Measurements from ENCODE around the gene HDHD3.
"Not testable (repeated sequence)": the region's sequence is repeated elsewhere in the genome, so short reads cannot be mapped to it uniquely, and the experiment has no call there.

The HDHD3 gene

DNA sequence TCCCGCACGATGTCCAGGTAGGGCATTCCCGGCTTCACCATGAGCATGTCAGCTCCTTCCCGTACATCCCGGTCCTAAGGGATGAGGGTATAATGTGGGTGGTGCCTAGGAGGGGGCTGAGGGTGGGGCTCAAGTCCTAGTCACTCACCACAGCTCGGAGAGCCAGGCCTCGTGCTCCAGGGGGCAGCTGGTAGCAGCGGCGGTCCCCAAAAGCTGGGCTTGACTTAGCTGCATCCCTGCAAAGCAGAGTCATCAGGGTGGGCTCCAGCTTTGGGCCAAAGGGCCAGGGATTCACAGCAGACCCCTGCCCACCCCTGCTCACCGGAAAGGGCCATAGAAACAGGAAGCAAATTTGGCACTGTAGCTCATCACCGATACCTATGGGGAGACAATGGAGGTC lies 12.7 kb upstream of the HDHD3 start:
- DNase-seq (ENCODE audit: low read depth in 2 of 2), result no peak

DNA sequence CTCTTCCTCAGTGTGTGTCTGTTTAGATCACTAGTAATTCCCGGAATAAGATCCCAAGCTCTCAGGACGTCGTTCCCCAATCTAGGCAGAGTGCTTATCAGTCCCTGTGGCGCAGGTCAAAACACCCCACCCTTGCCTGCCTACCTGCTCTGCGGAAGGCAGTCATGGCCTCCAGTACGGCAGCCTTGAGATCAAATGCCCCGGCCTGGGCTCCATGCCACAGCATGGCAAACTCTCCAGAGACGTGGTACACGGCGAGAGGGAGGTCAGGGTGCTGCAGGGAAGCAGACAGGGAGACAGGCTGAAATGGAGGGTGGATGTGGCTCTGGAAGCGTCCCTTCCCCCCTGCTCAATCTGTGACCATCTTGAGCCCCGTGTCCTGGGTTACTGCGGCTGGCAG lies 12.0 kb upstream of the HDHD3 start:
- no peak for DNase-seq (ENCODE audit: low read depth in 2 of 2)

DNA sequence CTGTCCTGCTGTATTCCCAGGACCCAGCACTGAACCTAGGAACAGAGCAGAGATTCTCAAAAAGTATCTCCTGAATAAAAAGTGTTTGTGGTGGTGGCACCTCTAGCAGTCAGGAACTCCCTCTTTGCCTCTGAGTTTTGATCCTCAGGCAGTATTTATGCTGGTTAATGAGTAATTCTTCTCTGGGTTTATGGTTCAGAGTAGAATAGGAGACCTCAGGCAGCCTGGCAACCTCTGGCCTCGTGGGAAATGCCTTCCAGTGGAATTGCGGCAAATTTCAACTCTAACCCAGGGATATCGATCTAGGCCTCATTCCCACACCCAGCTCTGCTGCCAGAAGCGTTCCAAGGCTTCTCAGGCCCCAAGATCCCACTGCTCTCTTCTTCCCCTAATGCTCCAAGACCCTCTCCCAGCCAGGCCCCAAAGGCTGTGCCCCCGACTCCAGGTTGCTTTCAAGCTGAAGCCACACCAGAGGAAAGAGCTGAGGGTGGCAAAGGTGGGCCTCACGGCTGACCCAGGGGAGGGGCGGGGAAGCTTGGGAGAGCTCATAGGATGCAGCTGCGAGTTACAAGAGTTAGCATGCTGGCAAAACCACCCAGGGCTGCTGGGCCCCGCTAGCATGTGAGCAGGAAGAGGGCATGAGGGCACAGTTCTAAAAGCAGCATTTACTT lies 10.9 kb upstream of the HDHD3 start:
- DNase-seq (ENCODE audit: low read depth in 2 of 2), result no peak

DNA sequence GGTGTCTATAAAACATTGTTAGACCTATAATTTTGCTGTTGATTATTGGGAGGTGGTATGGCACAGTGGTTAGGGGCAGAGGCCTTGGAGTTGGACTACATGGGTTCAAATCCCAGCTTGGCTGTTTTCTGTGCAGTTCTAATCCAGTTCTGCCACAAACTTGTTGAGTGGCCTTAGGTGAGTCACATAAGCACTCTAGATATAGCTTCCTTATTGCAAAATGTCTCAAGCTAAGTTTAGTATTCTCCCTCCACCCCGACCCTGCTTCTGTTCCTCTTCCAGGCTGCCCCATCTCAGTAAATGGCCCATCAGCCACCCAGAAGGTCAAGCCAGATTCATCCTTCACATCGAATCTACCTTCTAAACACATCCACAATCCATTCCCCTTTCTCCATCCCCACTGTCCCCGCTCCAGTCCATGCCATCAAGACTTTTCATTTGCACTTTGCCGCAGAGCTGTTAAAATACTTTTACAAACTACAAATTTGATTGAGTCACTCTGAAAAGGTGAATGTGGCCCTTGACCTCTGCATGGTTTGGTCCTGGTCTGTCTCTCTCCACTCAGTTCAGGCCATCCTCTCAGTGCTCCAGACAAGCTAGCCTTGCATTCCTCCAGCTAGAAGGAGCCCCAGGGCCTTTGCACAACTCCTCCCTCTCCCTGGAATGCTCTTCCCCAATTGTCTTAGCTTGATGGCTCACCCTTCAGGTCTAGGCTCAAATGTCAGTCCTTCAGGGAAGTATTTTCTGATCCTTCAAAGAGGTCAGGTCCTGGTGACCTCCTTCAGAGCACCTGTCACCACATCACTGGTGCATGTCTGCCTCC lies 10.0 kb upstream of the HDHD3 start:
- no peak for DNase-seq (ENCODE audit: low read depth in 2 of 2)

DNA sequence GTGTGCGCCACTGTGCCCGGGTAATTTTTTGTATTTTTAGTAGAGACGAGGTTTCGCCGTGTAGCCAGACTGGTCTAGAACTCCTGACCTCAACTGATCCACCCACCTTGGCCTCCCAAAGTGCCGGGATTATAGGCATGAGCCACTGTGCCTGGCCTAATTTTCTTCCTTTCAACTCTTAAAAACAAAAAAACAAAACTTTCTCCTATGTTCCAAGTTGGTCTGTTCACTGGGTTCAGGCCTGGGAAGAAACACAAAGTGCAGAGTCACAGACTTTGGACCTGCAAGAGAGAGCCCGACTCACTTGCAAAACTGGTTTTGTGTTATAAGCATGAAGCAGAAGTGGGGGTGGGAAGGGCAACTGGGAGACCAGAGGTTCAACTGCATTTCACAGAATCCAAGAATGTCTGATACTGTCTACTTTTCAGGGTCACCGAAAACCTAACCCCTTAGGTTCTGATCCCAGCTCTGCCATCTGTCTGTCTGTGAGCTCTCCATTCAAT lies 5.2 kb upstream of the HDHD3 start:
- no peak for DNase-seq (ENCODE audit: low read depth in 2 of 2)

DNA sequence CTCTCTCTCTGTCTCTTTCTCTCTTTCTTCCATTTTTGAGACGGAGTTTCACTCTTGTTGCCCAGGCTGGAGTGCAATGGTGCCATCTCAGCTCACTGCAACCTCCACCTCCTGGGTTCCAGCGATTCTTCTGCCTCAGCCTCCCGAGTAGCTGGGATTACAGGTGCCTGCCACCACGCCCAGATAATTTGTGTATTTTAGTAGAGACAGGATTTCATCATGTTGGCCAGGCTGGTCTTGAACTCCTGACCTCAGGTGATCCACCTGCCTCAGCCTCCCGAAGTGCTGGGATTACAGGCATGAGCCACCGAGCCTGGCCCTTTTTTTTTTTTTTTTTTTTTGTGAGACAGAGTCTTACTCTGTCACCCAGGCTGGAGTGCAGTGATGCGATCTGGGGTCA lies 4.7 kb upstream of the HDHD3 start:
- not testable (repeated sequence) for DNase-seq (ENCODE audit: low read depth in 2 of 2)

DNA sequence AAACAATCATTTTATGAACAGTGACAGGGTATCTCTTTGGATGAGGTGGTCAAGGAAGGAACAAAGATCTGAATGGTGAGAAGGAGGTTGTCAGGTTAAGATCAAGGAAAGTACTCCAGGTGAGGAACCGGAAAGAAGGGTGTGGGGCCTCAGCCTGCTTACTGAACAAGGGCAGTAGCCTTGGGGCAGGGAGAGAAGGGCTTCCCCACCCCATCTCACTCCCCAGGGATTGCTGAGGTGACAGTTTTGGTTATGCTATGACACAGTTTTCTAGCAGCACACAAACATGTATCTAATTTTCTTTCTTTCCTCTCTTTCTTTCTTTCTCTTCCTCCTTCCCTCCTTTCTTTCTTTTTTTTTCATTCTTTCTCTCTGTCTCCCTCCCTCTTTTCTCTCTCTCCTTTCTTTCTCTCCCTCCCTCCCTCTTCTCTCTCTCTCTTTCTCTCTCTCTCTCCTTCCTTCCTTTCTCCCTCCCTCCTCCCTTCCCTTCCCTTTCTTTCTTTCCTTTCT lies 4.1 kb upstream of the HDHD3 start:
- DNase-seq (ENCODE audit: low read depth in 2 of 2), result no peak

DNA sequence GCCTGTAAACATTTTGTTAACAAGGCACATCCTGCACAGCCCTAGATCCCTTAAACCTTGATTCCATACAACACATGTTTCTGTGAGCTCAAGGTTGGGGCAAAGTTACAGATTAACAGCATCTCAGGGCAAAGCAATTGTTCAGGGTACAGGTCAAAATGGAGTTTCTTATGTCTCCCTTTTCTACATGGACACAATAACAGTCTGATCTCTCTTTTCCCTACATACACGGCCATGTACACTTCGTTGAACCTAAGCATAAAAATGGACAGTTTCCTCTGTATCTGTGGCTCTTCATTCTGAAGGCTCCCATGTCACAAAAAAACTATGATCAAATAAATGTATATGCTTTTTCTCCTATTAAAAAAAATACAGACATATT lies 3.0 kb upstream of the HDHD3 start:
- DNase-seq (ENCODE audit: low read depth in 2 of 2), result not testable (repeated sequence)

DNA sequence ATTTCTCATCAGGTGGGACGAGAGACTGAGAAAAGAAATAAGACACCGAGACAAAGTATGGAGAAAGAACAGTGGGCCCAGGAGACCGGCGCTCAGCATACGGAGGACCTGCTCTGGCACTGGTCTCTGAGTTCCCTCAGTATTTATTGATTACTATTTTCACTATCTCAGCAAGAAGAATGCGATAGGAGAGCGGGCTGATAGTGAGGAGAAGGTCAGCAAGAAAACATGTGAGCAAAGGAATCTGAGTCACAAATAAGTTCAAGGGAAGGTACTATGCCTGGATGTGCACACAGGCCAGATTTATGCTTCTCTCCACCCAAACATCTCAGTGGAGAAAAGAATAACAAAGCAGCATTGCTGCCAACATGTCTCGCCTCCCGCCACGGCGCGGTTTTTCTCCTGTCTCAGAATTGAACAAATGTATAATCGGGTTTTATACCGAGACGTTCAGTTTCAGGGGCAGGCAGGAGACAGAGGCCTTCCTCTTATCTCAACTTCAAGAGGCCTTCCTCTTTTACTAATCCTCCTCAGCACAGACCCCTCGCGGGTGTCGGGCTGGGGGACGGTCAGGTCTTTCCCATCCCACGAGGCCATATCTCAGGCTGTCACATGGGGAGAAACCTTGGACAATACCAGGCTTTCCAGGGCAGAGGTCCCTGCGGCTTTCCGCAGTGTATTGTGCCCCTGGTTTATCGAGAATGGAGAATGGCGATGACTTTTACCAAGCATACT lies 2.5 kb upstream of the HDHD3 start:
- DNase-seq (ENCODE audit: low read depth in 2 of 2), result not testable (repeated sequence)

DNA sequence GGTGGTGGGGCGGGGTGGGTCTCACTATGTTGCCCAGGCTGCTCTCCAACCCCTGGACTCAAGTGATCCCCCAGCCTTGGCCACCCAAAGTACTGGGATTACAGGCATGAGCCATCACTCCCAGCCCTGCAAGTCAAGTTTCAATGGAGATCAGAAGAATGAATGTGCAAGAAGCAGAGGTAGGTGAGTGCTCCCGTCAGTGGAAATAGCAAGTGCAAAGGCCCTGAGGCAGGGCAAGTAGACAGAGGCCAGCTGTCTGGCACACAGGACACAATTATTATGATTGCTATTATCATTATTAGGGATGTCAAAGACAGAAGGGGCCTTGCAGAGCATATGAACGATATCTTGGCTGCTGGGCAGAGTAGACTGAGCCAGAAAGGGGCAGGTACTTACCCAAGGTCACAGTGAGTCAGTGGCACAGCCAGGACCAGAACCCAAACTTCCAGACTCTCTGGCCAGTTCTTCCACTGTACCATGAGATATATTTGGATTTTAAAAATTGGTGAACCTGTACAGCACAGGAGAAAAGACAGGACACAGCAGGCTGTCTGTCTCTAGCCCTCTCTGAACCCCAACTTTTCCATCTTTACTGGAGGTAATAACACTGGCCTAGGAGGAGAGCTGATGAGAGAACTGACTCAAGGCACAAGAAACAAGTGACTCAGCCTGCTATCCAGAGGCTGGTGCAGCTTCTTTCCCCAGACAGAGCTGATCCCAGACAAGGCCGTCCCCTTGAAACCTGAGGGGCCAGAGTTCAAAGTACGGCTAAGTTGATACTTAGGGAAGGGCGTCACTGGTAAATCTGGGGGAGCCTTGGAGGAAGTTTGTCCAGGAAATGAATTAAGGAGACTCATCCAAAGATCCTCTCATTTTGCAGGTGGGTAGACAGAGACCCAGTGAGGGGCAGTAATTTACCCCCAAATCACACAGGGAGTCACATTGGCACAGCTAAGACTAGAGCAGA lies 1.4 kb downstream of the HDHD3 start:
- DNase-seq (ENCODE audit: low read depth in 2 of 2), result no peak

DNA sequence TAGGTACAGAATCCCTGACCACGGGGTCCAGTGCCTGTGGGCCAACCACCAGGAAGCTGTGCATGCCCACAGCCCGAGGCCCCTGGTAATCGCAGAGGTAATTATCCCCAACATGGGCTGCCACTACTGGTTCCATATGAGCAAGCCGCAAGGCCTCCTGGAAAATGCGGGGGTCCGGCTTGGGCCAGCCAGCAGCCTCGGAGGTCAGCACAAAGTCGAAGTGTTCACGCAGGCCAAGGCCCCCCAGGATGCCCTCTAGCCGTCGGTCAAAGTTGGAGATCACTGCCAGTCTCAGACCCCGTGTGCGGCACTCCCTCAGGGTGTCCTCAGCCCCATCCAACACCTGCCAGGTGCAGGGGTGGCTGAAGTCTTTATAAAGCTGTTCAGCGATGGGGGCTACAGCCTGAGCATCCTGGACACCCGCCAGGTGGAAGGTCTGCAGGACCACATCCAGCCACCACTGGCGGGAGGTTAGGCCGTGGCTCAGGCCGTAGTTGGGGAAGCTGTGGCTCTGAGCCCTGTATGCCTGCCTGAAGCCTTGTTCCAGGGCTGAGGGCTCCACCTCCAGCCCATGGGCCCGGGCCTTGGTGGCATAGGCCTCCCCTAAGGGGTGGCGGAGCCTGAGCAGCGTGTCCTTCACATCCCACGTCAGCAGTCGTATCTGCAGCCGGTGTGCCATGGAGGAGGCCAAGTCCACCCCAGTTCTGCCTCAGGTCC lies 3.0 kb downstream of the HDHD3 start:
- DNase-seq (ENCODE audit: low read depth in 2 of 2), result no peak

DNA sequence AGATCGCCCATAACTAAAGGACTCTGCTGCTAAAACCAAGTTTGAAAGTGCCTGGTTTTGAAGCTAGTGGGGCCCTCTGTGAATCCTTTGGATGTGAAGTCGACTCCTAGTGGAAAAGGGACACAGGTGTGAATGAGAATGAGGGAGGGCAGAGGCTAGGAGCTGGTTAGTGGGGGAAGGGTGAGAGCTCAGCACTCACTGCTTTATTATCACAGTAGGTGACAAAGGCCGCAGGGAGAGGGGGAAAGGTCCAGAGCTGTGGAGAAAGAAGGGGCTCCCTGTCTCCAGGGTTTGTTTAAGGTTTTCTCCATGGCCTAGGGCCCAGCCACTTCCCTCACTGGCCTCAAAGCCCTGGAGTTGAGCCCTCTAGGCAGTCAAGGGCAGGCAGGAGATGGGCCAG lies 3.5 kb downstream of the HDHD3 start:
- no peak for DNase-seq (ENCODE audit: low read depth in 2 of 2)

DNA sequence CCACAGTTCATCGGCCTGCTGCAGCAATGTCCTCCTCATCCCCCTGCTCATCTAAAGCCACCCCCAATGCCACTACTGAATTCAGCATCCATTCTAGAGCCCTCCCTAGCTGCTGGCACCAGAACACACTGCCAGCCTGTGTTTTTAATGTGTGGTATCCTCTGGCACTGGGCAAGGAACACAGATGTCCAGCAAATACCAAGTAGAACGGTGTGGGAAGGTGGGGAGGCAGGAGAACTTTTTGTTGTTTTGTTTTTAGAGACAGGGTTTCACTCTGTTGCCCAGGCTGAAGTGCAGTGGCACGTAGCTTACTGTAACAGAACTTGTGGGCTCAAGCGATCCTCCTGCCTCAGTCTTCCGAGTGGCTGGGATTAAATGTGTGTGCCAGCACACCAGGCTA lies 4.7 kb downstream of the HDHD3 start:
- DNase-seq (ENCODE audit: low read depth in 2 of 2), result no peak

DNA sequence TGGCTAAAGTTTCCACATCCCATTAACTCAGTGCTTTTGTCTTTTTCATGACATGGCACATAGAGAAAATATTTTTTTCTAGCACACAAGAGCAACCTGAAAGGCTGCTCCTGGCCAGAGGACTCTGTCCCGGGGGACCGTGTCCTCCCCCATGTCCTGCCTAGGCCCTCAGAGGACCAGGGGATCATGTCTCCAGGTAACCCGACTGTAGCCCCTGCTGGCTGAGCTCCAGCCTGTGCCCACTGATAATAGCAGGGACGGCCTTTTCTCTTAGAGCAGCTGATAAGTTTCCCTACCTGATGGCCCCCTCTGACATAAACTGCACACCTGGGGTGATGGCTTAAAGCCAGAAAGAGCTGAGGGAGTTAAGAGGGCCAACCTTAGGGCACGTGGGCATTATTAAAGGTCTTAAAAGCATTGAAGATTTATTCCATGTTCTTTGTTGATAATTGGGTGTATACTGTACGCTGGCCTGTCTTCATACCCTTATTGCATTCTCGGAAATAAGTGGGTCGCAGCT lies 5.9 kb downstream of the HDHD3 start:
- no peak for DNase-seq (ENCODE audit: low read depth in 2 of 2)

DNA sequence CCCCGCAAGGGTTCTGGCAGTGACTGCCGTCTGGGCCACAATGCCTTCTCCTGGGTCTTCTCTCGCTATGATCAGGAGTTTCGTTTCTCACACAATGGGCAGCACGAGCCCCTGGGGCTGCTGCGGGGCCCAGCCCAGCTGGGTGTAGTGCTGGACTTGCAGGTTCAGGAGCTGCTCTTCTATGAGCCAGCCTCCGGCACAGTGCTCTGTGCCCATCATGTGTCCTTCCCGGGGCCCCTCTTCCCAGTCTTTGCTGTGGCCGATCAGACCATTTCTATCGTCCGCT lies 7.0 kb downstream of the HDHD3 start:
- no peak for DNase-seq (ENCODE audit: low read depth in 2 of 2)

DNA sequence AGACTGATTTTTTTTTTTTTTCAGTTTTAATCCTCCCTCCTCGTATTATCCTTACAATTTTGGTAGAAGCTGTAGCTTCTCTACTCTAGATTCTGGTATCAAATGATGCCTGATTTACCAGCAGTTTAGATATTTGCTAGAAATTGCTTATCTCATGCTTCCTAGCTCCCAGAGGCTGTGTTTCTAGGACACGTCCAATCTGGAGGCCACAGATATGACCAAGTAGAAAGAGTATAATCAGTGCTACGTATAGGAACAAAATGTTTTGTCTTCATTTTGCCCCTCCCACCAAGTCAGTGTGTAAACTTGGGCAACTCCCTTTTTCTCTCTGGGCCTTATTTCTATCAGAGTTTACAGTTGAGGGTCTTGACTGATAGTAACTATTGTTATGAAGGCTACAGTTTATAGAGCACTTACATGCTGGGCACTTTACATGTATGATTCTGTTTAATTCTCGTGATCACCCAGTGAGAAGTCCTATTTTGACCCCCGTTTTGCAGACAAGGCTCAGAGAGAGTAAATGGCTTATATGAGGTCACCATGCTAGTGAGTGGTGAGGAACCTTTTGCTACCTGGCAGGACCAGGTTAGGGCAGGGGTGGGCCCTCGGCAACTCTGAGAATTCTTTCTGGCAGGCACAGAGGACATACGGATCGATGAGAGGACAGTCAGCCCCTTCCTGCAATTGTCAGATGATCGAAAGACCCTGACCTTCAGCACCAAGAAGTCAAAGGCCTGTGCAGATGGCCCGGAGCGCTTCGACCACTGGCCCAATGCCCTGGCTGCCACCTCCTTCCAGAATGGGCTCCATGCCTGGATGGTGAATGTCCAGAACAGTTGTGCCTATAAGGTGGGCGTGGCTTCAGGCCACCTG lies 7.6 kb downstream of the HDHD3 start:
- DNase-seq (ENCODE audit: low read depth in 2 of 2), result no peak

DNA sequence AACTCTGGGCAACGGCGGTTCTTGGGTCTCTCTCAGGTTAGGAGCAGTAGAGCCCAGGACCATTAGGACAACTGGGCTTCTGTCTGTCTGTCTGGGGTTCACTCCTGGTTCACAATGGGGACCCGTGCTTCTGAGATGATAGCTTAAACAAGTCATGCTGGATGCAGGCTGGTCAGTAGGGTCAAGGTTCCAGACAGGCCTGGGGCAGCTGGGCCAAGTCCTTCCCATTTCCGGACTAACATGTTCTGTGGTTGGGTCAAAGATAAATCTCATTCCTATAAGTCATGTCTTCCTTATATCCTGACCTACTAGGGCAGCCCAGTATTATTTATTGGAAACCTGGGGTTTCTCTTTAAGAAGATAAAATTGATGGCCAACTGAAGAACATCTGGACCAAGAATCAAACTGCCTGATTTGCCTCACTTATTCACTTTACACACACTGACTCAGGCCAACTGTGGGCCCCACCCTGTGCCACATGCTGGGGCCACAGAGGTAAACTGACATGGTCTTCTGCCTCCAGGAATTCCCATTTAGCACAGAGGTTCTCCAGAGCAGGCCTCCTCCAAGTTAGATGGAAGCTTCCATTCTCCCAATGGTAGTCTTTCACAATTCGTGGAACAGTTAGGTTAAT lies 8.3 kb downstream of the HDHD3 start:
- DNase-seq (ENCODE audit: low read depth in 2 of 2), result no peak

DNA sequence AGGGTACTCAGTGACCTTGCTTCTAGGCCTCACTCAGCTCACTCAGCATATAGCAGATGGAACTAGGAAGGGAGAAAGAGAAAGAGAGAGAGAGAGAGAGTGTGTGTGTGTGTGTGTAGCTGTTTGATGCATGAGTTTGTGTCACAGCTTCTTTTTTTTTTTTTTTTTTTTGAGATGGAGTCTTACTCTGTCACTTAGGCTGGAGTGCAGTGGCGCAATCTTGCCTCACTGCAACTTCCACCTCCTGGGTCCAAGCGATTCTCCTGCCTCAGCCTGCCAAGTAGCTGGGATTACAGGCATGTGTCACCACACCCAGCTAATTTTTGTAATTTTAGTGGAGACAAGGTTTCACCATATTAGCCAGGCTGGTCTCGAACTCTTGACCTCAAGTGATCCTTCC lies 11.1 kb downstream of the HDHD3 start:
- DNase-seq (ENCODE audit: low read depth in 2 of 2), result not testable (repeated sequence)

DNA sequence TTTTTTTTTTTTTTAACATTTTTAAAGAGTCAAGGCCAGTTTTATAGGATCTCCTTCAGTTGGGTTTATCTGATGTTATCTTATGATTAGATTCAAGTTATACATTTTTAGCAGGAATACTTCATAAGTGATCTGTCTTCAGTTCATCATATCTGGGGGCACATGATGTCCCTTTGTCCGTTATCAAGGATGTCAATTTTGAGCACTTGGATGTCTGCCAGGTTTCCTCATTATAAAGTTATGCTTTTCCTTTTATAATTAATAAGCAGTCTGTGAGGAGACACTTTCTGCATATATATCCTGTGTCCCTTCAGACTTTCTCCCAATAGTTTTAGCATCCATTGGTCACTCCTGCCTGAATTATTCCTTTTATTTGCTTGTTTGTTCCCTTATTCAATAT lies 11.8 kb downstream of the HDHD3 start:
- DNase-seq (ENCODE audit: low read depth in 2 of 2), result no peak

All from activated CD8-positive, alpha-beta memory T cell treated with anti-CD3 and anti-CD28 coated beads for 4 hours (primary cell).